ENCODE data around the gene SYNPO2.

The SYNPO2 gene

GRCh38 chr4:119082661-119083060 is 194.0 kb downstream of the SYNPO2 start:
- no peak for DNase-seq

- DNase-seq = no peak
These were observed 195.9 kb downstream of the SYNPO2 start for GRCh38 chr4:119084513-119084912.

- DNase-seq = no peak
These were observed 198.5 kb downstream of the SYNPO2 start for GRCh38 chr4:119087121-119087520.

GRCh38 chr4:119087656-119088055 is 199.0 kb downstream of the SYNPO2 start:
- DNase-seq = no peak

DNA sequence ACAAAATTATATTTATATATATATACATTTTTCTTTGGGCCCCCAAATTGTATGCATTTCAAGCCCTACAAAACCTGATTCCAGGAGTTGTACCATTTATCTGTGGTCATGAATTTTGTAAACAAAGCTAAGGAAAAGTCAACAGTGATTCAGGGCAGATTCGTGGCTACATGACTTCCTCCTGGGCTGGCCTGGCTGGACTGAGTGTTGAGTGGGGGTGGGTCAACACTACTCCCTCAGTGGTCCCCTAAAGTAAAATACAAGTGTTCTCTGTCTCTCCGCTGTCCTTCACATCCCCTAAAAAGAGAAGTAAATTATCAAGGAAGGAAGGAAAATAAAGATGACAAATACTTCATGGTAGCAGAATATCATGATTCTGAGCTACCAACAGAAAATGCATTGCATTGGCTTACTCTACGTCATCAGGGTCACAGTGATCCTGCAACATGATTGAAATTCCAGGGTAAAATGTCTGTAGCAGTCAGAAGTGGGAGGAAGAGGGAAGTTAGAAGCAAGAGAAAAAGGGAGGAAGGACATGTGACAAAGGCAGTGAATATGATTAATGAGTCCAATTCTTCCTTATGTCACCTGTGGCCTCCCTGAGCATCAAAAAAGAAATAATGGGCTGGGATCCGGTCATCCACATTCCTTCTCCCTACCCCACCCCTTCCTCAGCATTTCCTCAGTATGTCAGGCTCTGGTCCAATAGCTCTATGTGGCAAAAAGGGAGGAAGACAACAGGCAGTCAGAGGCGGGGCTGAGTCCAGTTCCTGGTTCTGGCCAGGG is 204.6 kb downstream of the SYNPO2 start:
- no peak for DNase-seq

GRCh38 chr4:119097282-119097900 is 208.7 kb downstream of the SYNPO2 start:
- DNase-seq = no peak

DNA sequence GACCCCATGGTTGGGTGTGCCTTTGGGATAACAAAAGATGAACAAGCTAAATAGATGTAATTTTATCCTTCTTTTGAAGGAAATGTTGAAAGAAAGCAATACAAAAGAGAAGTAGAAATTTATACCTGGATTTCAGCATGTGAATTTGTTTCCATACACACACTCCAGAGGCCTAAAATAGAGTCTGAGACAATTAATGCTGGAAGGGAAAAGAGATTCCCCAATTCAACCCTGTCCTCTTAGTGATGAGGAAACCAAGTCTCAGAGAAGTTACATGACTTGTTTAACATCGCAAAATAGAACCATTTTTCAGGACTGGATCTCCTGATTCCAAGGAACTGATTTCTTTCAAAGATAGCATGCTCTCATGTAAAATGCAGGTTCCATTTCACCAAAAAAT is 209.7 kb downstream of the SYNPO2 start:
- no peak for DNase-seq

DNA sequence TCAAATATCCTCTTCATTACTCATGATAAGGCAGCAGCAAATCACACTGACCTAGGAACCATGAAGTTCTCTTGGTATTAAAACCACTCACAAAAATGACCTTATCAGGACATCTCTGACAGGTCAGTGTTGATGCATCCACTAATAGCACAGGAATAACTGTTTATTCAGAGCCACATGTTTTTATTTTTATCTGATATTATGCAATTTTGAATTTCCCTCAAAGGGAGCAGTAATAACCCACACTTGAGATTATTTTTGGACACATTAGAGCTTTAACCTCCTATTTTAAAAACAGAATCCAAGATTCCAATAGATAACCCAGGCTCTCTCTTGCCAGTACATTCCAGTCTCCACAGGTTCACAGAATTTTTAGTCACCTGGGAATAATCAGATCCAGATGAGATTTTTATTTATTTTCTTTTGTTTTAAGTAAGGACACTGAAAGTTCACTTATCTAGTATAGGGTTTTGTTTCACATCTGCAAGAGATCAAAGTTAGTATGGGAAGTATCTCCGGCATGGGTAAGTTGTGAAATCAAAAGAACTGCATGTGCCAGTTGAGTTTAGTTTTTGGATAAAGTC is 210.7 kb downstream of the SYNPO2 start:
- DNase-seq = no peak

DNA sequence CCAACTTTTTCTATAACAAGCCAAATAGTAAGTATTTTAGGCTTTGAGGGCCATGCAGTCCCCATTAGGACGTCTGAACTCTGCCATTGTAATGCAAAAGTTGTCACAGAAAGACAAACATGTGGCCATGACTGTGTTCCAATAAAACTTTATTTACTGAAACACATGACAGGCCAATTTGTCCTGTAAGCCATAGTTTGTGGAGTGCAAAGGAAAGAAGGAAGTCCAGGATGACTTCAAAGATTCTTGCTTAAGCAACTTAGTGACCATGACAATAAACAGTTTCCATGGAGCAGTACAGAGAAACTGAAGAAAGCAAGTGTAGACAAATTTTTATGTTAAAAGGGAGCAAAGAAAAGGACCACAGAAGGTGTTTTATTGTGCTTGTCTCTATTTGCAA is 212.0 kb downstream of the SYNPO2 start:
- no peak for DNase-seq

DNA sequence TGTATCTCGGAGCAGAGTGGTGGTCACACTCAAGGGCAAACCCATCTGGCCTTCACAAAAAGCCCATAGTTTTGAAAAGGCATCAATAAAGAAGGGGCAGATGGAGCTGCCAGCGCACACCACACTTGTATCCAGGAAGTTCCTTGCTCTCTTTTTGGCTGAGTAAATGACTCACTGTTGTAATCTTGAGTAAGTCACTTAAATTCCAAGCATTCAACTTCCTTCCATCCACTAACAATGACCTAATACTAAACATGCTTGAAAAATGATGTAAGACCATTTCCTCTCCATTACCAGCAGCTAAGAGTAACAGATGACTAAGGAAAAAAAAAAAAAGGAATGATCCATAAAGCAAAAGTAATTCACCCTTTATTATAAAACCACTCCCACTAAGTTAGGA is 214.6 kb downstream of the SYNPO2 start:
- DNase-seq = no peak

DNA sequence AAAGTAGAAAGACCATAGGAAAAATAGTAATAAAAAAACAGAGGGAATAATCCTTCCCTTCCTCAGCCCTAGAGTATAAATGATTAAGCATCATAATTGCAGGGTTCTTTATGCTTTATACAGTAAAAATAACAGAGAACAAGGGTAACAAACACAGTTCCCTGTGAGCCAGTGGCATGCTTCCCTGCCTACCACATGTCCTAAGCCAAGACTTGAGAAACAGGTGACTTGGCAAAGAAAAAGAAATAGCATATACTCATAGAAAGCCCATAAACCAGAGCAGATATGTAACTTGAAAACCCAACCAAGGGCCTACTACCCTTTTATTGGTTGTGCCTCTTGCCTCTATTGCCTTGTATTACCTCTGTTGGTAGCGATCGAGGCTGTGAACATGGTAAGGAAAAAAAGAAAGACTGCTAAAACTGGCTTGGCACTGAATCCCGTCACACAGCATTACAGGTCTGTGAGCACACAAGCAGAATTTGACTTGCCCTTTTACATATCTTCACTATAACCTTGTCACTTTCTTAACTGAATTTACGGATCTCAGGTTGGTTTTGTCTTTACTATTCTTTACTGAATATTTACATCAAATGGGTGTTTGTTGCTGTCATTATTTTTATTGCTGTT is 216.1 kb downstream of the SYNPO2 start:
- no peak for DNase-seq

- DNase-seq = no peak
These were observed 217.0 kb downstream of the SYNPO2 start for GRCh38 chr4:119105605-119106004.

DNA sequence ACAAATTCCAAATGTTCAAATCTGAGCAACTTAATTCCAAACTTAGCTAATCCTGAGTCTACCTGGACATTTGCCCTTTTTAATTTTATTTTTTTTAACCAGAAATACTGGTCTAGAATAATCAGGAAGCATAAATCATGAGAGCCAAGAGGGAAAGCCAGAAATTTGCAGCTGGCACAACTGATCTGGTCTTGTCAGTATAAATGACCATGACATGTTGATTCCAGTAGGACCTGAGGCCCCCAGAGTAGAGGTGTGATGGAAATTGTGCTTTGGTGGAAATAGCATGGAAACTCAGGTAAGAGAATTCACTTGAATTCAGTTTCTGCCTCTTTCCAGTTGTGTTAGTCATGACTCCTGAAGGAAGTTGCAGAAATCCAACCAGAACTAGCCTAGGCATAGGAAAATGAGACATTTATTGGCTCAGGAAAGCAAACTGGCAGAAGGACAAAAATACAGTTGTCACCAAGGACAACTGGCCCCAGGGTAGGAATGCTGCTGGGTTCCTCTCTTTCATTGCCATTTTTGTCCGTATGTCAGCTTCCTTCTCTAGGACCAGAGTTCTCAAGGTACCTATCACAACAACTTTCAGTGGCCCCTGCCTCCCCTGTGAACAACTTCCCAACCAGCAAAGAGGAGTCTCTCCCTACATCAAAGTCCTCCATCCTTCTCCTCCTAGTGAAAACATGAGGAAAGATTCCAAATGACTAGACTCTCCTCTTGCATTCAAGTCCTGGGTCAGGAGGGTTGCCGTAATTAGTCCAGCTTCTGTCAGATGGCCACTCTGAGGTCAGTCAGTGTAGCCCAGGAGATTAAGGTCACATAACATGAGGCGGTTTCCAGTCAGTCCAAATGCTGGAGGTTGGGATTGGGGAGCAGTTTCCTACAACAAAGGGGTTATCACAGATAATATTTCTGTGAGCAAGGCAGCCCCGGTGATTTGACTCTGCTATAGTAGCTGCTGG is 217.7 kb downstream of the SYNPO2 start:
- DNase-seq = no peak

DNA sequence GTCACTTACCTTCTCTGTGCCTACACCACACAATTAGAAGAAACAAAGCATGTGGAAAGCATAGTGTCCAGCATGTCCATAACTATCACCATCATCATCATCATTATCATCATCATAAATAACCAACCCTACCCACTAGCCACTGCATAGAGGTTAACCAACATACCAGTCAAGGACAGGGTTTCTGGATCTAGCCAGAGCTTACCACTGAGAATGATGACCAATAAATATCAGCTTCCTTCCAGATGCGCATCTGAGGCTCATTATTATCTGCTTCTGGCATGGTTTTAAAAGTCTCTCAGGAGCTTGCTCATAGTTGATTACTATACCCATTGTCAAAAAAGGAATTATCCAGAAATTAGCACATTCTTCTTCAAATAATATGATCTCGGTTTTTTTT is 221.5 kb downstream of the SYNPO2 start:
- no peak for DNase-seq

Measured in NCI-H1092 treated with DMSO at 0.1 percent for 48 hours (cell line).